OCI-M1 (cell line): ENCODE measurements around the gene FCF1.

Experiments used
- DNase-seq: peaks from one replicate; lab custom pipeline; 2025; lab: John Stamatoyannopoulos, UW

Gene FCF1, protein sequence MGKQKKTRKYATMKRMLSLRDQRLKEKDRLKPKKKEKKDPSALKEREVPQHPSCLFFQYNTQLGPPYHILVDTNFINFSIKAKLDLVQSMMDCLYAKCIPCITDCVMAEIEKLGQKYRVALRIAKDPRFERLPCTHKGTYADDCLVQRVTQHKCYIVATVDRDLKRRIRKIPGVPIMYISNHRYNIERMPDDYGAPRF

DNA sequence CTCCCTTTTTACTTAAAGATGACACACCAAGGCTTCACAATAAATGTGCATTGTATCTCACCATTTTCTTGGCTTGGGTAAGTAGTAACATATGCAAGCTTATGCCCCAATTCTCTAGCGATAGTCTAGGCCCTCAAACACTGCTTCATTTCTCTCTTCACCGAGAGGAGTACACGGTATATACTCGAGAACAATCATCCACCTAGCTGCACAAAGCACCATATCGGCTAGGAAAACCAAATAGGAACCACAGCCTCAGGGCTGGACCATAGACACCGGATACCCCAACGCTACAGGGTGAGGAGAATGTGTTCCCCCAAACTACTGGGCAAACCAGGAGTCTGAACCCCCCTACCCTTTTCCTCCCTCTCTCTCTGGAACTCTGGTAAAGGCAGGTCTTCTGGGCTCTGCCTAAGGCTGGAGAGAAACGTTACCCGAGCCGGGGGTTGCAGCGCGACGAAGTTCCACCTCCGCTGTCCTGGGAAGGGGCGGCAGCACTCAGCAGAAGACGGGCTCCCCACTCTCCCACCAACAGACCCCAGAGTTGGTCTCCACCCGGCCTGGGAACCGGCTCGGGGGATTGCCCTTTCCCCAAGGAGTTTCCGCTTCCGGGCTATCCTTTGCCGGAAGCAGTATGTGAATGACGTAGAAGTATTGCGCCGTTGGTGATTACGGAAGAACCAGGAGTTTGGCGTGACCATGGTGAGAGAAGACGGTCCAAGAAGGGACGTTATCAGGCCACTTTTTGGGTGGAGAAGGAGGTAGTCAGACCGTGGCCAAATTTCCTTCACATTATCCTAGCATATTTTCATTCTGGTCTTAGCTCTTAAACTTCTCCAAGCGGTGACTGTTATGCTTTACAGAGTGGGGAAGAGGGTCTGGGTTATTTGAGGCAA is at the start of gene FCF1, which contains the start of gene AREL1:
FCF1 (plus strand) TSS at position 646 of the 896 bp plus-strand sequence; CDS start at position 700, 54 bp downstream.
AREL1 (minus strand) TSS at position 582 of the 896 bp plus-strand sequence. CDS start 27,465 bp downstream, outside the sequence.
- DNase-seq = no peak

DNA sequence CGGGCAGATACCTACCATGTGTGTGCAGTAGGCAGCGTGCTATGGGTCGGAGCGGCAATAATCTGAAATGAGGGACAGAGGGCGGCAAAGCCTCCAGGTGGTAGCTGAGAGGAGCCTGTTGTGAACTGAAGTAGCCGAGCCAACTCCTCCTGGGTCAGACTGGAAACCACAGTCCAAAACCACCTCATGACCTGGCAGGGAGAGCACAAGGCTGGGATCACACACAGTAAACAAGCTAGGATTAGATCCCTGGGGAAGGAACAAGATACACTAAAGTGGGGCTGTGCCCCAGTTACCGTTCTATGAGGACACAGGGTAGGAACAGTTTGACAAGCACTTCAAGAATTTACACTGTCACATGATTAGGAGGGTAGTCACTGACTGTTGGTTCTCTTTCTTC is 49.1 kb upstream of the FCF1 start:
- DNase-seq = no peak

DNA sequence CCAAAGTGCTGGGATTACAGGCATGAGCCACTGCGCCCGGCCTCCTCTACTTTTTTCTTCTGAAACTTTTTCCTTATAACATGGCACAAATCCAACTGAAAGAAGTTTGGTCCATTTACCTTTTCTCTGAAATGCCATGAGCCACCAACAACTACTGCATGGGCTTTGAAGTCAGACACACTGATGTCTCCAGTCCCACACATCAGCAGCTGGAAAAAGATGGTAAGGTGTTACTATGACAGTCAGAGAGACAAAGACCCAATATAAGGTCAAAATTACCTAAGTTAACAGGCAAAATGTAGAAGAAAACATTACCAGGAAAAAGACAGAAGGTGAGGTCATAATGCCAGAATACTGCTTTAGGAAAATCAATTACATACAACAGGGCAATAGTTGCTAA is 48.2 kb upstream of the FCF1 start:
- no peak for DNase-seq

DNA sequence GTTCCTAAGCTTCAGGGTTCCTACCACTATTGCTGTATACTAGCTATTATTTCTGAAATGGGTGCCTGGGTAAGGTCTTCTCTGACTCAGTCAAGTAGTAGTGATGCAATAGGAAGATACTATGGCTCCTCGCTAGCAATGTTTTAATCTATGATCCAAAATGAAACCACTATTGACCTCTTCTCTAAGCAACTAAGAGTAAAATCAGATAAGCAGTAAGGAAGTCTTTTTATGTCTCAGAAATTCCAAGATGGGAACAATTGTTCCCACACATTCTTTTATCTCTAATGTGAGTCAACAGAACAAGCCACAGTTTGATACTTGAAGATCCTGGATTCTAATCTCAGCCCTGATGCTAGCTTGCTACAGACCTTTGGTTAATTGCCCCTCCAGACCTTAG is 45.2 kb upstream of the FCF1 start:
- peak; percentile 43 for DNase-seq

DNA sequence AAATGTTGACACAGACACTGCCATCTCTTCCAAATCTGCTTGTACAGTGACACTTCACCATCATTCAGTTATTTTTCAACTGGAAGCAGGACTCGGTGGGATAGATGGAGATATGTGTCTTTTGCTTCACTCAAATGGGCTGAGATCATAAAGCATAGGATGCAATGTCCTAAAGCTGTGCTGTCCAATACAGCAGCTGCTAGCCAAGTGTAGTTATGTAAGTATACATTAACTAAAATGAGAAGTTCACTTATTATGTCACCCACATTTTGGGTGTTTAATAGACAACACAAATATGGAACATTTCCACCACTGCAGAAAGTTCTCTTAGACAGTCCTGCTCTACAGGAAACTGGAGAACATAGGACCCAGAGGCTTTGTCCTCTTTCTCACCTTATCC is 43.7 kb upstream of the FCF1 start:
- no peak for DNase-seq

DNA sequence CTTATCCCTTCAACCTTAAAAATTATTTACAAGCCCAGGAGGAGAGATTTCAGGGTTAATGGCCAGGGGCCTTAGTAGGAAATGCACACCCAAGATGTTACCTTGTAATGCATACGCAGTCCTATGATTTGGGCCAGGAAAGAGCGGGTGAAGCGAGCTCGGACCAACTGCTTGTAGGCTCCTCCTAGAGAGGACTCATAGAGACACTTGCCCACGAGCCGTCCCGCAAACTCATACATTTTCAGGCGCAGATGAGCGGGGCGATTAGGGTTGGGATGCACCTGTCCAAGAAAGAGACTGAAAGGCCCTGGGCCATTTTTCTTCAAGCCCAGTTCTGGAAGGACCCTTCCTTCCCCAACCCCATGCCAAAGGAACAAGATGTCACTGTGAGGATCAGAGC is 43.1 kb upstream of the FCF1 start:
- DNase-seq = no peak

DNA sequence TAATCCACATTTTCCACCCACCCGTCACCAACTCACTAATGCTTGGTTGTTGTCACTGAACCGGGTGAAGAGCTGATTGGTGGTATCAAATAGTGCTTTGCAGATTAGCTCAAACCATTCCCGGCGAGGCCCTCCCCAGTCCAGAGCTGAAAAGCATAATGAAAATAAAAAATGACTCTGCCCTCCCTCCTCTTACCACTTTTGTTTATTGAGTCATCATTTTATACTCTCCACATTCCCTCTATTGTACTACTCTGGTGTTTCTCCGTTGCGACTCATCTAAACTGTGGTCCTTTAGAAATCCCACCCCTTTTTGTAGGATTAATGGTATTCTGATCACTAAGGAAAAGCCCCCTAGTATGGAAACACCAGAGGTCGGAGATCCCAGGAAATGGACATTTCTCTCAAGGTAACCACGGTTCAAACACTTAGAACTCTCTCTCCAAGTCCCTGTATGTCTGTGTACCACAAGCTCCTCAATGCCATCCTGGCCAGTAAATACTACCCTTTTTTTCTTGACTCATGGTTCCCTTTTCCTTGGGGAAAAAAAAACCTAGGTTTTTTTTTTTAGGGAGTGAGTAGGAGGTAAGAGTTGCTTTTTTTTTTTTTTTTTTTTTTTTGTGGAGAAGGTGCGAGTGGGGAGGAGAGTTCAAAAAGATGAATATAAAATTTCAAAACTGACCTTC is 42.1 kb upstream of the FCF1 start:
- DNase-seq = no peak

DNA sequence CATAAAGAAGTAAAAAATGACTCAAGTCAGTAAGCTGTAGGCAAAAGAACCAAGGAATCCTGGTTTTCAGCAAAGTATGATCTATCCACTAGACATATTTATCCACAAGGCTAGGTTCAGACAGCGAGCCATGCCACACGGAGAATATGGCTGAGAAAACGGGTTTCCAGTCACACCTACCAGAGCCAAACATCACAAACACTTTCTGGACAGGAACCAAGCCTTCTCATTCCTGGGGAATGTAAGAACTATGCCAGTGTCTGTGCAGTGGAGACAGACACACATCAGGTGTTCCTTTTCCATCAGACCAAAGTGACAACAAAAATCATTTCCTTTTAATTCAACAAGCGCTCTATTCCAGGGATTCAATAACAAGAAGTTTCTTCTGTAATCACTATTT is 41.2 kb upstream of the FCF1 start:
- DNase-seq = no peak

DNA sequence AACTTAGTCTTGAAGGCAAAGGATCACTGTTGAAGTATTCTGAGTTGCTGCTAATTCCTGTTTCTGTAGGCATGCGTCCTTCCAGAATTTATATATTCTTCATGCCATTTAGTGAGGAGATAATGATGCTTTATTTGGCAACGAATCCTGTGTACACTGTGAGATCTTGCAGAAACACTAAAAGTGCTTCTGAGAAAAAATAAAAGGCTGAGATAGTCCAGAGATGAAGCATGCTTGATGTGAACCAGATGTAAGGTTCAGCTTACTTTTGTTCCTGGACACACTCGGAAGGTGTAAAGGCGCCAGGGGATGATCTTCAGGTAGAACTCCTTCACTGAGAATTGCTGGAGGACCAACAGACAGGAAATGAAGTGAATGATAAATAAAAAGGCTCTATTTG is 39.2 kb upstream of the FCF1 start:
- no peak for DNase-seq

DNA sequence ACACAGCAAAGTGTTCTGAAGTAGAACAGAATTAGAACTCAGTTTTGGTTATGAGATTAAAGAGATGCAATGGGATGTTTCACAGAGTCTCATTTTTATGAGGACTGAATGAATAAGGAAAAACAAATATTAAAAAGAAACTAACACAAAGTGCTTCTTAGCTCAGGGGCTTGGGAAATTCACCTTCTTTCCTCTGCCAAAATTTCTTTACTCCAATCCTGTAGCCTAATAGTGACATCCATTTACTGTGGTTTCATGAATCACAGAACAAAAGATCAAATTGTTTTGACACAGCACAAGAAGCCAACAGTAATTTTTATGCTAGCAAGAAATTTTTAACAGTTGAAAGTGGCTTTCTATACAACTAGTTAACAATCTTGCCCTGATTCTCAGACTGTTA is 37.7 kb upstream of the FCF1 start:
- DNase-seq = no peak

DNA sequence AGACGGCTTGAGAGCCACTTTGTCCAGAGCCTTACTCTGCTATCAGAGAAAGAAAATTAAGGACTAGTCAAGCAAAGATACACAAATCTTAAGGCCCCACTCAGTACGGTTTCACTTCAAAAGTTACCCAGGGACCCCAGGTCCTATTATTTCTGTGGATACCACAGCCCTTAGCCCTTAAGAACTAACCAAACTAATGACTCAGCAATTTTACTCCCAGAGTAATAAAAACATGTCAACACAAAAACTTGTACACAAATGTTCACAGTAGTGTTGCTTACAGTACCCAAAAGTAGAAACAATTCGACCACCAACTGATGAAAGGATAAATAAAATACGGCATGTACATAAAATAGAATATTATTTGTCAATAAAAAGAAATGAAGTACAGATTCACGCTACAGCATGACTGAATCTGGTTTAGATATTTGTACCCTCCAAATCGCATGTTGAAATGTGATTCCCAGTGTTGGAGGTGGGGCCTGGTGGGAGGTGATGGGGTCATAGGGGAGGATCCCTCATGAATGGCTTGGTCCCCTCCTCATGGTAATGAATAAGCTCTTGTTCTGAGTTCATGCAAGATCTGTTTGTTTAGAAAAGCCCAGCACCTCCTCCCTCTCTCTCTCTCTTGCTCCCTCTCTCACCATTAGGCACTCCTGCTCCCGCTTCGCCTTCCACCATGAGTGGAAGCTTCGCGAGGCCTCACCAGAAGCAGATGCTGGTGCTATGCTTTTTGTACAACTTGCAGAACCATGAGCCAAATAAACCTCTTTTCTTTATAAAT is 30.6 kb upstream of the FCF1 start:
- DNase-seq = no peak

DNA sequence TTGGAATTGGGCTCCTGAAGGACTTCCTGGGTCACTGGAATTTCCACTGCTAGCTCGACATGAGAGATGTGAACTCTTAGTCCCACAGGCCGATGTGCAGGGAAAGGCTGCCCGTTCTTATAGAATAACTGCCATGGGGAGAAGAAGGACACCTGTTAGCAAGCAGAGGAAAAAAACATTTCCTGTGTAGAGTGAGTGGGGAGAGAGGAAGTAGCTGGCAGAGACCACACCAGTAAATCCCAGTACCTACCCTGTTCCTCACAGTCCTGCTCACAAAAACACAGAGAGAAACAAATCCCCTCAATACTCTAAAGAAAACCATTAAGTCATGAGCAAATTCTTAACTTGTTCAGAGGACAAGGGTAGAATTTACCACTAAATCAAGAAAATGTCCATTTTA is 29.5 kb upstream of the FCF1 start:
- no peak for DNase-seq

DNA sequence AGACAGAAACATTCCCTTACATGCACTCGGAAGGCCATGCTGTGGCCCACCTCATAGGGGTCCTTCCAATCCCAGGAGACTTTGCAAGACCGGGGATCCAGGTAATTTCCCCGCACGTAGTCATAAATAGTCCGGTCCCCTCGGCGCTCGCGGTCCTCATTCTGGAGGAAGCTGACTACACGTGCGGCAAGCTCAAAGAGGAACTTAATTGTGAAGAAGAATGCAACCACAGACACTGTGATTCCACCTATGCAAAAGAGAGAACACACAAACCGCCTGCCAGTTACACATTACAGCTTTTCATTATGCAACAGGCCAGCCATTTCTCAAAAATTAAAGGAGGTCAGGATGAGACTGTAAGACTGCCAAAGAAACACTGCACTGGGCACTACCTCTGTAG is 28.5 kb upstream of the FCF1 start:
- DNase-seq = no peak

DNA sequence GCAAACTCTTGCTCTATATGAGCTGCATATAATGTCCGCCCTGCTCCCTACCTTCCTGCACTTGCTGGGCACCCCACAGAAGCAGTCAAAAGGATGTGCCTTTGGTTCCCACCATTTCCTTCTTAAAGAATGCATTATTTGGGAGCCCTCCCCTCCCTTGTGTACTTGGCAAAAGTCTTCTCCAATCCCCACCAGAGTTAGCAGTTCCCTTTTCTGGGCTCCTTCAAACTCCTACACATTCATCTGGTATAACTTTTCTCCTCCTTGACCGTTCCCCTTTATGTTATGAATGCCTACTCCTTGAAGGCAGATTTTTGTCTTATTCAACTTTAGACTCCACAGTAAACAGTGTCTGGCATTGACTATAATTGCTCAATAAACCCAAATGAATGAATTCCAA is 27.9 kb upstream of the FCF1 start:
- no peak for DNase-seq

DNA sequence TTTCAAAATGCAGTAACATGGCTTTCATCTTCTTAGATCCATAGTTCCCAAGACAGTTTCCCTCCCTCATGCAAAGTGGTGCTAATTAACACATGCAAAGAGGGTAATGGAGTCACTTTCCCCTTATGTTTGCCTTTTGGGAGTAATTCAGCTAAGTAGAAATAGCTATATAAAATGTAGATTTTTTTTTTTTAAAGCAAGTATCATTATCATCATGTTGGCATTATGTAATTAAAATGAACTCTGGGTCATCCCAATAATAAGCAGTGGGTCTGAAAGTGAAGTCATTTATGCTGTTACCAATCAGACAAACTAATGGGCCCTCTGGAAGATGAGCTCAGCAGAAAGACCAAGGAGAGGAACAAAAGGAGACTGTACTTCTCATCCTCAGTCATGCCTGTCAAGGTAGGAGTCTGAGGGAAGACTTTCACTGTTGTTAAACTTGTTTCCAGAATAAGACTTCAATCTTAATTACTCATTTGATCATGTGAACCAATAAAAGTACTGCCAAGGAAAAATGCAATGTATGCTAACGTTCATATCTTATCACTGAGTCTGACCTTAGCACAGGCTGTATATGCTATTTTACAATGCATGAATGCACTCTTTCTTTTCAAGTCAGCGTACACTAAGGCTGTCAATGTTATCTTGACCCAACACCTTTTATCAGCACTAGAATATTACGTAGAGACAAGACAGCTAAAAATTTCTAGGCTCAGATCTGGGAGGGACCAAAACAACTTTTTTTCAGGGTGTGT is 26.8 kb upstream of the FCF1 start:
- peak; percentile 42 for DNase-seq

DNA sequence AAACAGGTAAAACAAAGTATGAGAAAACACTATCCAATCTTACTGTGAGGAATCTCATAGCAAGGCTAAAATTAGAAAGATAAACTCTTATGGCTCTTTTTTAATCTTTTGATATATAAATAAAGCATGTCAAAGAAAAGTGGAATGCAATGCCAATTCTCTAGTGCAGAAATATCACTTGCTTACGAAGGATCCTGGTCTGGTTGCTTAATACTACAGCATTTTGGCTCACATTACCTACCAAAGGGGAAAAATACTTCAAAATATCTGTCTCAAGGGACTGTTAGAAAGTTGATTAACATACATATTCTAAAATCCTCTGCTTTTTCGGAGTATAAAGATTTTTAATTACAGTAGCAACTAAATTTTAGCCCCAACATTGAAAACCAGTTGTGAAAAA is 21.5 kb upstream of the FCF1 start:
- DNase-seq = no peak

DNA sequence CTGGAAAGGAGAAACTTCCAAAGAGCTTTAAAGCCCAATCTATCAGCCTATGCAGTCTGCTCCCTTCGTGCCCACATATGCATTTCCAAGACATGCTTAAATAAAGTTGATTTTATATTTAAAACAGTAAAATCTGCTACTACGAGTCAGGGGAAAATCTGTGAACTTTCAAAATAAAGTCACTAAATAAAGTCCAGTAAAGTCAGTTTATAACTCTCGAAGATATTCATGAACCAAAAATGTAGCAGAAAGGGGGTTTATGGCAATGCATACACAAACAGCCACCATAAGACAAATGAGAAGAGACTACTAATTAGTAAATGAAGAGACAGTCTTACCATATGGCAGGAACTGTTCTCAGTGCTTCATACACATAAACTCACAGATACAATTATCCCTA is 19.8 kb upstream of the FCF1 start:
- no peak for DNase-seq

DNA sequence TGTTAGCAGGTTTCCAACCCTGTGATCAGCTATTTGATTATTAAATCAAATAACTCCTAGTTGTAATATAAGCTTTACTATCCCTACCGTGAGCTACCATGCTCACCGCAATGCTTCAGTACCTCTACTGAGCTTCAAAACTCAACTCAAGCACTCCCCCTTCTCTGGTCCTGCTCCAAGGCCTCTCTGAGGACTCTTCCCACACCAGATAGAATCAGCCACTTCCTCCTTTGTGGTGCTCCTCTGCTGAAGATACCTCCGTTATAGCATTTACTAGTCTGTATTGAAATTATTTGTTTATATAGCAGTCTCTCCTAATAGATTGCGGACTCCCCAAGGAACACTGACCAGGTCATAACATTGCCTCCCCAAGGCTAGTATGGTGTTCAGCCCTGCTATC is 17.5 kb upstream of the FCF1 start:
- peak; percentile 71 for DNase-seq

DNA sequence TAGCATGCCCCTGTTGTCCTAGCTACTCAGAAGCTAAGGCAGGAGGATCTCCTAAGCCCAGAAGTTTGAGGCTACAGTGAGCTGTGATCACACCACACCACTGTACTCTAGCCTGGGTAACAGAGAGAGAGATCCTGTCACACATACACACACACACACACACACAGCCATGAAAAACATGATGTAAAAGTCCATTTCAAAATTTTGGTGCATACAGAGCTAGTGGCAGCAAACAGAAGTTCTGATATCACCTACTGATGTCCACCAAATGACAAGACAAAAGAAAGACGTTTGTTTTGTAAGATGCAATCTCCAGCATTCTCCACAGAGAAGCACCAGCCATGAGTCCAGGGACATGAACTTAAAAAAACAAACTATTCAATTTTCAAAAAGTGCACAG is 15.9 kb upstream of the FCF1 start:
- DNase-seq = no peak

DNA sequence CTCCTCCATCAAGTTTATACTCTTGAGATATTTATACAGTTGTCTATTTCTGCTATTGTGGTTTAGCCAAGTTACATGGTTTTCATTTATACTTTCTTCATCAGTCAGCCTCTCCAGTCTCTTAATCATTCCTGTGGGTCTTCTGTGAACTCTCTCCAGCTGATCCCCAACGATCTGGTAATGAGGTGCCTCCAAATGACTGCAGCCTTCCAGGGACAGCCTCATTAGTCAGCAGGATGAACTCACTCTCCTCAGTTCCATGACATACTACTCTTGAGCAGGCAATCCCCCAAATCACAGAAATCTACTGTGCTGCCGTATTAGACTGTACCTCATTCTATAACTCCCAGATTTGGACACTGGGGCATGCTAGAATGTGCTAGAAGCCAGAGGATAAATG is 15.4 kb upstream of the FCF1 start:
- DNase-seq = no peak

DNA sequence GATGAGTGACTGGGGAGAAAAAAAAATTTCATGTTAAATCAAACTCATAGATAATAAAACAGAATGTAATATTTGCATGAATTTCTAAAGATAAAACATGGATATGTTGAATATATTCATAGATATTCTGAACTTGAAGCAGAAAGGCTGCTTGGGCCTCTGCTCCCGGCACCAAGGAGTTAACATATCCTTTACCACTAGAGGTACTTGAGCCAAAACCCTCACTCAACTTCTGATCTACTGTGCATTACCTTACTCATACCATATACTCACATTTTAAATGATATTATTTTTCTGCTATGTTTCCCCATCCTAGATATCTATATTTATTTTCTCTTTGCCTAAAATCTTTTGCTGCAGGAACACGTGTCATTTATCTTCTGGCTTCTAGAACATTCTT is 15.0 kb upstream of the FCF1 start:
- no peak for DNase-seq
